NCI-H1436 treated with DMSO at 0.1 percent for 48 hours (cell line): ENCODE results near the gene TEKT5.

Experiments used
- DNase-seq: peaks from one replicate; lab custom pipeline; 2025; lab: John Stamatoyannopoulos, UW

The TEKT5 gene

GRCh38 chr16:10578474-10579316, 116.0 kb downstream of the TEKT5 start:
- no peak for DNase-seq
